ENCODE measurements around the gene RAB6A. TPM values are rescaled to one million over a fixed set of nuclear protein-coding genes. Genes with fewer than 3 reads are reported as not detected.
"Not testable (repeated sequence)": the region's sequence is repeated elsewhere in the genome, so short reads cannot be mapped to it uniquely, and the experiment has no call there.

RAB6A gene
- total RNA-seq, 4 donors from 2014 or later = 89.7 to 182 (median 113) TPM

GRCh38 chr11:73715541-73715940 is 45.3 kb downstream of the RAB6A start:
- no peaks in the 10 kb centered on the region for H3K9me3 ChIP-seq
- H3K27ac ChIP-seq = no peak overlapping the region
- peaks cover 40% of the 10 kb centered on the region for H3K36me3 ChIP-seq
- 95% methylated on average over 2 of the region's 2 CpGs for WGBS
- no peak overlapping the region for H3K4me3 ChIP-seq
- H3K27me3 ChIP-seq = no peaks in the 10 kb centered on the region
- TF ChIP-seq CTCF (IDR thresholded peaks at IDR 0.05) (no peak), EP300 (IDR thresholded peaks at IDR 0.05) (no peak), POLR2A (IDR thresholded peaks at IDR 0.05) (no peak), POLR2AphosphoS5 (IDR thresholded peaks at IDR 0.05) (no peak)
- no peak for DNase-seq (ENCODE audit: low spot score in 2 of 2)
- no peaks in the 10 kb centered on the region for H3K4me1 ChIP-seq

GRCh38 chr11:73710964-73711363 is 49.9 kb downstream of the RAB6A start:
- WGBS = 77% methylated on average over 3 of the region's 3 CpGs
- Histone ChIP-seq H3K9me3 (no peaks in the 10 kb centered on the region), H3K4me1 (no peaks in the 10 kb centered on the region), H3K36me3 (peaks cover 44% of the 10 kb centered on the region), H3K27ac (no peak overlapping the region), H3K27me3 (no peaks in the 10 kb centered on the region), H3K4me3 (no peak overlapping the region)
- TF ChIP-seq CTCF (IDR thresholded peaks at IDR 0.05) (no peak), POLR2A (IDR thresholded peaks at IDR 0.05) (no peak), POLR2AphosphoS5 (IDR thresholded peaks at IDR 0.05) (no peak), EP300 (IDR thresholded peaks at IDR 0.05) (no peak)
- DNase-seq (ENCODE audit: low spot score in 2 of 2) = no peak

- Histone ChIP-seq H3K9me3 (no peaks in the 10 kb centered on the region), H3K27ac (no peak overlapping the region), H3K36me3 (peaks cover 61% of the 10 kb centered on the region), H3K27me3 (no peaks in the 10 kb centered on the region), H3K4me1 (no peaks in the 10 kb centered on the region), H3K4me3 (no peak overlapping the region)
- WGBS = 95% methylated on average over 1 of the region's 1 CpG
- no peak for DNase-seq (ENCODE audit: low spot score in 2 of 2)
- TF ChIP-seq EP300 (IDR thresholded peaks at IDR 0.05) (no peak), POLR2AphosphoS5 (IDR thresholded peaks at IDR 0.05) (no peak), CTCF (IDR thresholded peaks at IDR 0.05) (no peak), POLR2A (IDR thresholded peaks at IDR 0.05) (no peak)
Measured at GRCh38 chr11:73705053-73705452, 55.8 kb downstream of the RAB6A start.

- H3K27me3 ChIP-seq = no peaks in the 10 kb centered on the region
- no peak for DNase-seq (ENCODE audit: low spot score in 2 of 2)
- H3K4me3 ChIP-seq = no peak overlapping the region
- WGBS = 89% methylated on average over 4 of the region's 4 CpGs
- no peaks in the 10 kb centered on the region for H3K4me1 ChIP-seq
- peaks cover 10% of the 10 kb centered on the region for H3K36me3 ChIP-seq
- no peak for TF ChIP-seq EP300 (IDR thresholded peaks at IDR 0.05)
- no peaks in the 10 kb centered on the region for H3K9me3 ChIP-seq
- H3K27ac ChIP-seq = no peak overlapping the region
Measured at GRCh38 chr11:73693899-73694525, 66.9 kb downstream of the RAB6A start.

GRCh38 chr11:73680687-73681086 is 80.2 kb downstream of the RAB6A start:
- Histone ChIP-seq H3K36me3 (peaks cover 53% of the 10 kb centered on the region), H3K27ac (no peak overlapping the region), H3K4me1 (no peaks in the 10 kb centered on the region), H3K27me3 (no peaks in the 10 kb centered on the region), H3K9me3 (no peaks in the 10 kb centered on the region), H3K4me3 (no peak overlapping the region)
- DNase-seq (ENCODE audit: low spot score in 2 of 2) = no peak
- TF ChIP-seq EP300 (IDR thresholded peaks at IDR 0.05) (no peak), CTCF (IDR thresholded peaks at IDR 0.05) (no peak), POLR2AphosphoS5 (IDR thresholded peaks at IDR 0.05) (no peak), POLR2A (IDR thresholded peaks at IDR 0.05) (no peak)
- 70% methylated on average over 2 of the region's 2 CpGs for WGBS

- not testable (repeated sequence) for H3K4me1 ChIP-seq; DNase-seq (ENCODE audit: low spot score in 2 of 2); H3K27me3 ChIP-seq; H3K4me3 ChIP-seq; H3K9me3 ChIP-seq; H3K27ac ChIP-seq
- peaks cover 51% of the 10 kb centered on the region for H3K36me3 ChIP-seq
- 88% methylated on average over 5 of the region's 5 CpGs for WGBS
Measured at GRCh38 chr11:73676552-73676951, 84.3 kb downstream of the RAB6A start.
